ENCODE results near the gene SCCPDH. TPM values are rescaled to one million over a fixed set of nuclear protein-coding genes. Genes with fewer than 3 reads are reported as not detected.

SCCPDH gene
- total RNA-seq, 1 experiment from 2014 or later = 32.2 TPM

- Mint-ChIP-seq H3K27me3 (ENCODE audit: insufficient read depth, unreplicated experiment) (no peaks in the 10 kb centered on the region), H3K27ac (ENCODE audit: low read depth, unreplicated experiment) (no peak overlapping the region), H3K36me3 (ENCODE audit: insufficient read depth, unreplicated experiment) (no peaks in the 10 kb centered on the region), H3K9me3 (ENCODE audit: unreplicated experiment) (no peaks in the 10 kb centered on the region), H3K4me3 (ENCODE audit: unreplicated experiment) (no peak overlapping the region), H3K4me1 (ENCODE audit: insufficient read depth, unreplicated experiment) (peaks cover 6% of the 10 kb centered on the region)
- ChIA-PET POLR2A (interaction anchor here (1.0 kb wide), 1 partner anchor 49 kb away, joined by 3 read pairs; no protein-coding TSS in a partner anchor), CTCF (no interaction called here)
- BruUV-seq (replicated peaks) = no TSS peak
- no peak for TF ChIP-seq CTCF (IDR thresholded peaks at IDR 0.05; ENCODE audit: unreplicated experiment)
- intact Hi-C loops (cut with micrococcal nuclease) = no loop called here
- no peak for DNase-seq (ENCODE audit: unreplicated experiment)
Observed at GRCh38 chr1:246787781-246788513, 63.7 kb downstream of the SCCPDH start.

- DNase-seq (ENCODE audit: unreplicated experiment) = no peak
- H3K36me3 Mint-ChIP-seq (ENCODE audit: insufficient read depth, unreplicated experiment) = no peaks in the 10 kb centered on the region
- ChIA-PET CTCF (no interaction called here), POLR2A (interaction anchor here (1.0 kb wide), 1 partner anchor 48 kb away, joined by 3 read pairs; no protein-coding TSS in a partner anchor)
- H3K27me3 Mint-ChIP-seq (ENCODE audit: insufficient read depth, unreplicated experiment) = no peaks in the 10 kb centered on the region
- no peaks in the 10 kb centered on the region for H3K9me3 Mint-ChIP-seq (ENCODE audit: unreplicated experiment)
- intact Hi-C loops (cut with micrococcal nuclease) = no loop called here
- no peak overlapping the region for H3K27ac Mint-ChIP-seq (ENCODE audit: low read depth, unreplicated experiment)
- H3K4me3 Mint-ChIP-seq (ENCODE audit: unreplicated experiment) = no peak overlapping the region
- BruUV-seq (replicated peaks) = no TSS peak
- TF ChIP-seq CTCF (IDR thresholded peaks at IDR 0.05; ENCODE audit: unreplicated experiment) = no peak
- H3K4me1 Mint-ChIP-seq (ENCODE audit: insufficient read depth, unreplicated experiment) = peaks cover 12% of the 10 kb centered on the region
Observed at GRCh38 chr1:246788895-246789338, 64.7 kb downstream of the SCCPDH start.

GRCh38 chr1:246789454-246790339 lies 65.5 kb downstream of the SCCPDH start:
- ChIA-PET POLR2A (no interaction called here), CTCF (interaction anchor here (0.6 to 1.1 kb wide), 2 partner anchors 12 to 101 kb away, joined by 3 read pairs; no protein-coding TSS in a partner anchor)
- no peaks in the 10 kb centered on the region for H3K36me3 Mint-ChIP-seq (ENCODE audit: insufficient read depth, unreplicated experiment)
- DNase-seq (ENCODE audit: unreplicated experiment) = no peak
- peaks cover 16% of the 10 kb centered on the region for H3K4me1 Mint-ChIP-seq (ENCODE audit: insufficient read depth, unreplicated experiment)
- no TSS peak for BruUV-seq (replicated peaks)
- H3K4me3 Mint-ChIP-seq (ENCODE audit: unreplicated experiment) = no peak overlapping the region
- intact Hi-C loops (cut with micrococcal nuclease) = no loop called here
- H3K9me3 Mint-ChIP-seq (ENCODE audit: unreplicated experiment) = no peaks in the 10 kb centered on the region
- no peak overlapping the region for H3K27ac Mint-ChIP-seq (ENCODE audit: low read depth, unreplicated experiment)
- H3K27me3 Mint-ChIP-seq (ENCODE audit: insufficient read depth, unreplicated experiment) = no peaks in the 10 kb centered on the region
- TF ChIP-seq CTCF (IDR thresholded peaks at IDR 0.05; ENCODE audit: unreplicated experiment) = no peak

- CTCF ChIA-PET = interaction anchor here (0.6 to 1.1 kb wide), 2 partner anchors 13 to 101 kb away, joined by 3 read pairs; no protein-coding TSS in a partner anchor
- Mint-ChIP-seq H3K36me3 (ENCODE audit: insufficient read depth, unreplicated experiment) (no peaks in the 10 kb centered on the region), H3K27ac (ENCODE audit: low read depth, unreplicated experiment) (no peak overlapping the region), H3K27me3 (ENCODE audit: insufficient read depth, unreplicated experiment) (no peaks in the 10 kb centered on the region), H3K9me3 (ENCODE audit: unreplicated experiment) (no peaks in the 10 kb centered on the region), H3K4me1 (ENCODE audit: insufficient read depth, unreplicated experiment) (peaks cover 14% of the 10 kb centered on the region), H3K4me3 (ENCODE audit: unreplicated experiment) (no peak overlapping the region)
- BruUV-seq (replicated peaks) = no TSS peak
- TF ChIP-seq CTCF (IDR thresholded peaks at IDR 0.05; ENCODE audit: unreplicated experiment) = no peak
- DNase-seq (ENCODE audit: unreplicated experiment) = no peak
- intact Hi-C loops (cut with micrococcal nuclease) = no loop called here
- POLR2A ChIA-PET = no interaction called here
Observed at GRCh38 chr1:246790364-246790763, 66.2 kb downstream of the SCCPDH start.

Data from MCF 10A (cell line).